Measurements from ENCODE around the gene SLITRK1. TPM values are rescaled to one million over a fixed set of nuclear protein-coding genes. Genes with fewer than 3 reads are reported as not detected.

The SLITRK1 gene
- total and polyA plus RNA-seq, 9 of the 15 experiments (the other 6 are each of a cell fraction or from before 2014, with no cell fraction given): not detected

GRCh38 chr13:83907196-83907989, 25.1 kb upstream of the SLITRK1 start:
- intact Hi-C loops (cut with micrococcal nuclease): no loop called here

GRCh38 chr13:83906240-83906820, 24.1 kb upstream of the SLITRK1 start:
- POLR2A ChIA-PET: no interaction called here
- no peak overlapping the region for H2AFZ ChIP-seq (ENCODE audit: low read depth, low read length)
- H3K9me1 ChIP-seq (ENCODE audit: control insufficient read depth, insufficient read depth, low read length): no peaks in the 10 kb centered on the region
- no peaks in the 10 kb centered on the region for H3K36me3 ChIP-seq (ENCODE audit: control insufficient read depth, insufficient read depth, low read length)
- no peak overlapping the region for H3K27ac ChIP-seq (ENCODE audit: extremely low read depth, low read depth, low read length)
- intact Hi-C loops (cut with micrococcal nuclease) (no loop called here), in situ Hi-C loops (cut with MboI) (no loop called here)
- no peaks in the 10 kb centered on the region for H4K20me1 ChIP-seq (replicated peaks; ENCODE audit: control insufficient read depth, insufficient read depth, low read length)
- CTCF ChIA-PET (ENCODE audit: low intra/inter-chr PET ratio): no interaction called here
- no peak overlapping the region for H3K4me3 ChIP-seq
- no peak for FAIRE-seq
- no peak overlapping the region for H3K9ac ChIP-seq (ENCODE audit: insufficient read depth in 1 of 2, low read depth in 2 of 2, low read length in 2 of 2)
- H3K9me3 ChIP-seq (replicated peaks; ENCODE audit: control insufficient read depth, insufficient read depth, low read depth, low read length): no peaks in the 10 kb centered on the region
- WGBS (ENCODE audit: insufficient coverage, low coverage, missing lambda C conversion rate): 8% methylated on average over 15 of the region's 25 CpGs
- no peak for ATAC-seq
- no peak for DNase-seq (ENCODE audit: extremely low read depth in 1 of 4, low spot score in 3 of 4)
- H3K4me1 ChIP-seq (replicated peaks in 1 of 2; ENCODE audit: control insufficient read depth in 2 of 2, insufficient read depth in 2 of 2, low read length in 2 of 2): no peaks in the 10 kb centered on the region
- no peak overlapping the region for H3K4me2 ChIP-seq (ENCODE audit: insufficient read depth, low read length)
- BruUV-seq (replicated peaks): no TSS peak
- H3K79me2 ChIP-seq (ENCODE audit: control insufficient read depth, insufficient read depth, low read length): no peaks in the 10 kb centered on the region
- H3K27me3 ChIP-seq (ENCODE audit: control insufficient read depth in 2 of 2, insufficient read depth in 2 of 2, low read length in 2 of 2): no peaks in the 10 kb centered on the region
- peak; percentile 48; the same call in 1 of the 2 replicates for TF ChIP-seq PHF8 (IDR thresholded peaks at IDR 0.05; ENCODE audit: borderline replicate concordance, low read length)
- no peak for TF ChIP-seq ATF2 (CRISPR knock-in tag; IDR thresholded peaks at IDR 0.05)
- TF ChIP-seq ARID1B (IDR thresholded peaks at IDR 0.05): no peak
- no peak for TF ChIP-seq TAF9B (IDR thresholded peaks at IDR 0.05; ENCODE audit: partially characterized antibody)
- TF ChIP-seq NFATC3 (IDR thresholded peaks at IDR 0.05): no peak
- no peak for TF ChIP-seq CBX8 (IDR thresholded peaks at IDR 0.05; ENCODE audit: borderline replicate concordance, extremely low read depth, low read depth, low read length, poor library complexity, severe bottlenecking)
- no peak for TF ChIP-seq HNRNPL (IDR thresholded peaks at IDR 0.05; ENCODE audit: low read depth, low read length)
- no peak for TF ChIP-seq TRIM25 (IDR thresholded peaks at IDR 0.05; ENCODE audit: borderline replicate concordance)
- no peak for TF ChIP-seq FOXJ2 (tag; IDR thresholded peaks at IDR 0.05)
- TF ChIP-seq ZFX (CRISPR knock-in tag; IDR thresholded peaks at IDR 0.05): peak; percentile 33; the same call in 1 of the 2 replicates

More at GRCh38 chr13:83907196-83907989, 25.1 kb upstream of the SLITRK1 start:
- H3K9ac ChIP-seq (ENCODE audit: insufficient read depth in 1 of 2, low read depth in 2 of 2, low read length in 2 of 2): no peak overlapping the region
- no peak overlapping the region for H3K4me2 ChIP-seq (ENCODE audit: insufficient read depth, low read length)
- no peak overlapping the region for H2AFZ ChIP-seq (ENCODE audit: low read depth, low read length)
- no peaks in the 10 kb centered on the region for H3K27me3 ChIP-seq (ENCODE audit: control insufficient read depth in 2 of 2, insufficient read depth in 2 of 2, low read length in 2 of 2)
- FAIRE-seq (no peak), ATAC-seq (no peak), DNase-seq (ENCODE audit: extremely low read depth in 1 of 4, low spot score in 3 of 4) (no peak)
- H3K9me1 ChIP-seq (ENCODE audit: control insufficient read depth, insufficient read depth, low read length): no peaks in the 10 kb centered on the region
- no peaks in the 10 kb centered on the region for H4K20me1 ChIP-seq (replicated peaks; ENCODE audit: control insufficient read depth, insufficient read depth, low read length)
- no peaks in the 10 kb centered on the region for H3K9me3 ChIP-seq (replicated peaks; ENCODE audit: control insufficient read depth, insufficient read depth, low read depth, low read length)
- no TSS peak for BruUV-seq (replicated peaks)
- H3K36me3 ChIP-seq (ENCODE audit: control insufficient read depth, insufficient read depth, low read length): no peaks in the 10 kb centered on the region
- WGBS (ENCODE audit: insufficient coverage, low coverage, missing lambda C conversion rate): 2% methylated on average over 18 of the region's 25 CpGs
- TF ChIP-seq ZNF311 (CRISPR knock-in tag; IDR thresholded peaks at IDR 0.05) (peak; percentile 66; the same call in 1 of the 2 replicates), GABPA (tag; conservative IDR thresholded peaks at IDR 0.05; ENCODE audit: low read depth) (peak; percentile 43; the same call in 1 of the 2 replicates), NCOR1 (IDR thresholded peaks at IDR 0.05) (no peak)
- ChIA-PET CTCF (ENCODE audit: low intra/inter-chr PET ratio) (no interaction called here), POLR2A (no interaction called here)
- H3K4me1 ChIP-seq (replicated peaks in 1 of 2; ENCODE audit: control insufficient read depth in 2 of 2, insufficient read depth in 2 of 2, low read length in 2 of 2): no peaks in the 10 kb centered on the region
- in situ Hi-C loops (cut with MboI): no loop called here
- no peaks in the 10 kb centered on the region for H3K79me2 ChIP-seq (ENCODE audit: control insufficient read depth, insufficient read depth, low read length)
- H3K27ac ChIP-seq (ENCODE audit: extremely low read depth, low read depth, low read length): no peak overlapping the region
- no peak overlapping the region for H3K4me3 ChIP-seq
